SK-N-SH treated with all-trans-retinoic acid at 6 μM for 48 hours (cell line): Measurements from ENCODE around the gene RAG1.

ENCODE experiments used
- ATAC-seq: fragments of 200-7000 bp; cut with Tn5 transposase; 3 replicates; pipeline ENCODE4 v1.9.1; 2020; ENCODE audit warnings: mild to moderate bottlenecking, moderate library complexity
- ARNTL ChIP-seq: fragments of 450-650 bp; formaldehyde crosslinking; IDR thresholded peaks from 2 replicates; pipeline ENCODE4 v1.5.0; 2020; ENCODE audit warnings: low read depth, mild to moderate bottlenecking, moderate library complexity, borderline replicate concordance
- BACH2 ChIP-seq: fragments of 250-450 bp; sonication (Bioruptor Pico); IDR thresholded peaks from 2 replicates; pipeline ENCODE4 v1.9.0; 2021; ENCODE audit warnings: mild to moderate bottlenecking, borderline replicate concordance
- CSDC2 ChIP-seq: fragments of 250-450 bp; sonication (Bioruptor Pico); IDR thresholded peaks from 2 replicates; pipeline ENCODE4 v1.5.0; 2020; ENCODE audit warnings: mild to moderate bottlenecking, moderate library complexity
- ESRRG ChIP-seq: fragments of 250-450 bp; sonication (Bioruptor Pico); IDR thresholded peaks from 2 replicates; pipeline ENCODE4 v1.6.1; 2021; ENCODE audit warnings: mild to moderate bottlenecking
- GLIS3 ChIP-seq: fragments of 250-450 bp; sonication (Bioruptor Pico); IDR thresholded peaks from 2 replicates; pipeline ENCODE4 v1.5.0; 2020; ENCODE audit warnings: mild to moderate bottlenecking, moderate library complexity
- ISL1 ChIP-seq: fragments of 250-450 bp; sonication (Bioruptor Pico); IDR thresholded peaks from 2 replicates; pipeline ENCODE4 v2.1.2; 2022; ENCODE audit warnings: mild to moderate bottlenecking, moderate library complexity
- OSR1 ChIP-seq: fragments of 250-450 bp; sonication (Bioruptor Pico); IDR thresholded peaks from 2 replicates; pipeline ENCODE4 v1.8.0; 2022; ENCODE audit warnings: moderate library complexity, mild to moderate bottlenecking, inconsistent platforms
- POU6F1 ChIP-seq: fragments of 250-450 bp; sonication (Bioruptor Pico); IDR thresholded peaks from 2 replicates; pipeline ENCODE4 v1.8.0; 2021; ENCODE audit warnings: low read depth, mild to moderate bottlenecking, moderate library complexity, borderline replicate concordance
- PPARA ChIP-seq: fragments of 250-450 bp; sonication (Bioruptor Pico); IDR thresholded peaks from 2 replicates; pipeline ENCODE4 v1.5.0; 2020; ENCODE audit warnings: mild to moderate bottlenecking, borderline replicate concordance
- RARB ChIP-seq: fragments of 250-450 bp; sonication (Bioruptor Pico); IDR thresholded peaks from 2 replicates; pipeline ENCODE4 v1.8.0; 2021; ENCODE audit warnings: mild to moderate bottlenecking, moderate library complexity
- SNAI2 ChIP-seq: fragments of 250-450 bp; sonication (Bioruptor Pico); IDR thresholded peaks from 2 replicates; pipeline ENCODE4 v1.5.0; 2020; ENCODE audit warnings: mild to moderate bottlenecking, moderate library complexity
- TCF4 ChIP-seq: fragments of 250-450 bp; sonication (Bioruptor Pico); IDR thresholded peaks from 2 replicates; pipeline ENCODE4 v1.8.0; 2021; ENCODE audit warnings: mild to moderate bottlenecking, moderate library complexity, borderline replicate concordance
- TOX ChIP-seq: fragments of 250-450 bp; sonication (Bioruptor Pico); IDR thresholded peaks from 2 replicates; pipeline ENCODE4 v1.8.0; 2021; ENCODE audit warnings: mild to moderate bottlenecking, moderate library complexity, borderline replicate concordance
- ZC3H10 ChIP-seq: fragments of 250-450 bp; sonication (Bioruptor Pico); IDR thresholded peaks from 2 replicates; pipeline ENCODE4 v1.5.1; 2021; ENCODE audit warnings: mild to moderate bottlenecking, moderate library complexity
- ZFP3 ChIP-seq: fragments of 250-450 bp; sonication (Bioruptor Pico); IDR thresholded peaks from 2 replicates; pipeline ENCODE4 v1.5.0; 2020; ENCODE audit warnings: mild to moderate bottlenecking, moderate library complexity
- ZFP30 ChIP-seq: fragments of 450-650 bp; formaldehyde crosslinking; IDR thresholded peaks from 2 replicates; pipeline ENCODE4 v1.5.0; 2022; ENCODE audit warnings: mild to moderate bottlenecking, moderate library complexity
- ZNF565 ChIP-seq: fragments of 450-650 bp; formaldehyde crosslinking; conservative IDR thresholded peaks from 2 replicates; pipeline ENCODE4 v1.5.0; 2020; ENCODE audit warnings: low read depth, mild to moderate bottlenecking, moderate library complexity
- ZNF70 ChIP-seq: fragments of 450-650 bp; formaldehyde crosslinking; IDR thresholded peaks from 2 replicates; pipeline ENCODE4 v1.5.0; 2020; ENCODE audit warnings: mild to moderate bottlenecking, moderate library complexity
- ZNF8 ChIP-seq: fragments of 450-650 bp; formaldehyde crosslinking; IDR thresholded peaks from 2 replicates; pipeline ENCODE4 v1.5.0; 2020; ENCODE audit warnings: mild to moderate bottlenecking, moderate library complexity
- TF ChIP-seq, protein P1 (sequence below): fragments of 250-450 bp; sonication (Bioruptor Pico); IDR thresholded peaks from 2 replicates; pipeline ENCODE4 v1.8.0; 2020; ENCODE audit warnings: mild to moderate bottlenecking, moderate library complexity, borderline replicate concordance
- TF ChIP-seq, protein P2 (sequence below): fragments of 250-450 bp; sonication (Bioruptor Pico); IDR thresholded peaks from 2 replicates; pipeline ENCODE4 v1.5.1; 2021; ENCODE audit warnings: mild to moderate bottlenecking, moderate library complexity
- TF ChIP-seq, protein P3 (sequence below): fragments of 250-450 bp; sonication (Bioruptor Pico); IDR thresholded peaks from 2 replicates; pipeline ENCODE4 v1.5.0; 2020; ENCODE audit warnings: mild to moderate bottlenecking, moderate library complexity
- TF ChIP-seq, protein P4 (sequence below): fragments of 250-450 bp; sonication (Bioruptor Pico); IDR thresholded peaks from 2 replicates; pipeline ENCODE4 v1.5.1; 2020; ENCODE audit warnings: low read depth, mild to moderate bottlenecking, moderate library complexity

RAG1 gene

GRCh38 chr11:36567694-36568093 is at the start of gene RAG1:
Gene RAG1, plus strand, starts transcription at chr11:36568007. Its CDS starts 5,298 bp downstream, at chr11:36573305.
- no peak for ATAC-seq
- TF ChIP-seq ARNTL (no peak), SNAI2 (CRISPR knock-in tag) (no peak), PPARA (CRISPR knock-in tag) (no peak), ISL1 (no peak), ZFP3 (CRISPR knock-in tag) (no peak), GLIS3 (no peak), ZC3H10 (CRISPR knock-in tag) (no peak), CSDC2 (CRISPR knock-in tag) (no peak), POU6F1 (CRISPR knock-in tag) (no peak), RARB (CRISPR knock-in tag) (no peak), ZNF565 (CRISPR knock-in tag) (no peak), TOX (no peak)
- TF ChIP-seq, protein P1, sequence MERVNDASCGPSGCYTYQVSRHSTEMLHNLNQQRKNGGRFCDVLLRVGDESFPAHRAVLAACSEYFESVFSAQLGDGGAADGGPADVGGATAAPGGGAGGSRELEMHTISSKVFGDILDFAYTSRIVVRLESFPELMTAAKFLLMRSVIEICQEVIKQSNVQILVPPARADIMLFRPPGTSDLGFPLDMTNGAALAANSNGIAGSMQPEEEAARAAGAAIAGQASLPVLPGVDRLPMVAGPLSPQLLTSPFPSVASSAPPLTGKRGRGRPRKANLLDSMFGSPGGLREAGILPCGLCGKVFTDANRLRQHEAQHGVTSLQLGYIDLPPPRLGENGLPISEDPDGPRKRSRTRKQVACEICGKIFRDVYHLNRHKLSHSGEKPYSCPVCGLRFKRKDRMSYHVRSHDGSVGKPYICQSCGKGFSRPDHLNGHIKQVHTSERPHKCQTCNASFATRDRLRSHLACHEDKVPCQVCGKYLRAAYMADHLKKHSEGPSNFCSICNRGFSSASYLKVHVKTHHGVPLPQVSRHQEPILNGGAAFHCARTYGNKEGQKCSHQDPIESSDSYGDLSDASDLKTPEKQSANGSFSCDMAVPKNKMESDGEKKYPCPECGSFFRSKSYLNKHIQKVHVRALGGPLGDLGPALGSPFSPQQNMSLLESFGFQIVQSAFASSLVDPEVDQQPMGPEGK (CRISPR knock-in tag) = no peak

- ATAC-seq = no peak
- TF ChIP-seq ZC3H10 (CRISPR knock-in tag) = no peak
- TF ChIP-seq, protein P1 (CRISPR knock-in tag) = no peak
- TF ChIP-seq ZNF565 (CRISPR knock-in tag) = no peak
- no peak for TF ChIP-seq TCF4 (CRISPR knock-in tag)
- no peak for TF ChIP-seq ZNF8 (CRISPR knock-in tag)
- TF ChIP-seq ESRRG (CRISPR knock-in tag) = no peak
- TF ChIP-seq GLIS3 = no peak
- TF ChIP-seq BACH2 (CRISPR knock-in tag) = no peak
- TF ChIP-seq ZFP3 (CRISPR knock-in tag) = no peak
- TF ChIP-seq PPARA (CRISPR knock-in tag) = no peak
- TF ChIP-seq ISL1 = no peak
- no peak for TF ChIP-seq ZNF70 (CRISPR knock-in tag)
- TF ChIP-seq, all 23 proteins: peak for 0
These were observed 37.0 kb upstream of the RAG1 start for GRCh38 chr11:36530840-36531239.

DNA sequence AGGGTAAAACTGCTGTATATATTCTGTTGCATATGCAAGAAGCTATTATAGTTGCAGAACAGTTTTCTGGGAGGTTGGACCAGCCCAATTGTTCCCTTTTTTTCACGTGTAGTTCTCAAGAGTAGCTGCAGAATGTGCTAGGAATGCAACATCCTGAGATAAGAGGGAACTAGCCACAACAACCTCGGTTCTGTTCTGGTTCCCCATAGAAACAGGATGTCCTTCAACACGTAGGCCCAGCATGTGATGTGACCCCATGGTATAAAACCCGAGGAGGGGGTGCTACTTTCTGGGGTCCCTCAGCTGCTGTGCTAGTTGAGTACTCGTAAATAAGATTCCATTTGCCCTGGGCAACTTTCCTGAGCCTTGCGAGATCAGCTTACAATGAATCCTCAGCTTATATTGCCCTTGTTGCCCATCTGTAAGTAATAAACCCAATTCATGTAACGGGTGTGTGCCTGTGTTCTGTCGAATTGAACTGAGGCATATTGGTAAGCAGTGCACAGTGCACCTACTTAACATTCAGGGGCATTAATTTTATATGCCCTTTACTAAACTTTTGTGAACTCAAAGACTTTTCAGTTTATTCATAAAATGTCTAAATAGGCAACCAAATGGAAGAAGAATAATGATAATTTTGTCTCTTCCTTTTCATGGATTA is 34.7 kb upstream of the RAG1 start:
- ATAC-seq = peak; percentile 68; the same call in 2 of the 3 replicates
- TF ChIP-seq ZFP30 (CRISPR knock-in tag) (no peak), TCF4 (CRISPR knock-in tag) (peak; percentile 85)

DNA sequence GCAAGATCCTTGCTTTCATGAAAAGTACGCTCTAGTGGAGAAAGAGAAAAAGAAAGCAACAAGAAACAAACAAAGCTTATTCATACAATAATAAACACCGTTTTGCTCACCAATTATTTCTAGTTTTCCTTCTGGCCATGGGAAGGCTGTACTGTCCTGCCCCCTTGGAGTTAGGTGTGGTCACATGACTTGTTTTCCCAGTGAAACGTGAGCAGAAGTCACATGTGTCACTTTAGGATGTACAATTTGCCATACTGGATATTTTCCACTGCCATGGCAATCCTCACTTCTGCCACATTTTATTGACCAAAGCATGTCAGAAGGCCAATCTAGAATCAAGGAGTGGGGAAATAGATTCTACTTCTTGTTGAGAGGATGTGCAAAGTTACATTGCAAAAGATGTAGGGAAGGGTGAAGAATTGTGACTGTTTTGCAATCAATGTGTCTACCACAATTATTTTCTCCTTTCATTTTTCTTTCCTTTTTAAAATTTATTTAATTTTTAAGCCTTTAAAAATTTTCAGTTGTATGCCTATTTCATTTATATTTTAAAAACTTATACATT is 33.4 kb upstream of the RAG1 start:
- TF ChIP-seq POU6F1 (CRISPR knock-in tag) = no peak
- TF ChIP-seq TOX = no peak
- TF ChIP-seq ZC3H10 (CRISPR knock-in tag) = no peak
- TF ChIP-seq ISL1 = no peak
- TF ChIP-seq ZFP30 (CRISPR knock-in tag) = no peak
- TF ChIP-seq, protein P2, sequence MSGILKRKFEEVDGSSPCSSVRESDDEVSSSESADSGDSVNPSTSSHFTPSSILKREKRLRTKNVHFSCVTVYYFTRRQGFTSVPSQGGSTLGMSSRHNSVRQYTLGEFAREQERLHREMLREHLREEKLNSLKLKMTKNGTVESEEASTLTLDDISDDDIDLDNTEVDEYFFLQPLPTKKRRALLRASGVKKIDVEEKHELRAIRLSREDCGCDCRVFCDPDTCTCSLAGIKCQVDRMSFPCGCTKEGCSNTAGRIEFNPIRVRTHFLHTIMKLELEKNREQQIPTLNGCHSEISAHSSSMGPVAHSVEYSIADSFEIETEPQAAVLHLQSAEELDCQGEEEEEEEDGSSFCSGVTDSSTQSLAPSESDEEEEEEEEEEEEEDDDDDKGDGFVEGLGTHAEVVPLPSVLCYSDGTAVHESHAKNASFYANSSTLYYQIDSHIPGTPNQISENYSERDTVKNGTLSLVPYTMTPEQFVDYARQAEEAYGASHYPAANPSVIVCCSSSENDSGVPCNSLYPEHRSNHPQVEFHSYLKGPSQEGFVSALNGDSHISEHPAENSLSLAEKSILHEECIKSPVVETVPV (CRISPR knock-in tag) = no peak
- TF ChIP-seq SNAI2 (CRISPR knock-in tag) = no peak
- TF ChIP-seq, protein P3, sequence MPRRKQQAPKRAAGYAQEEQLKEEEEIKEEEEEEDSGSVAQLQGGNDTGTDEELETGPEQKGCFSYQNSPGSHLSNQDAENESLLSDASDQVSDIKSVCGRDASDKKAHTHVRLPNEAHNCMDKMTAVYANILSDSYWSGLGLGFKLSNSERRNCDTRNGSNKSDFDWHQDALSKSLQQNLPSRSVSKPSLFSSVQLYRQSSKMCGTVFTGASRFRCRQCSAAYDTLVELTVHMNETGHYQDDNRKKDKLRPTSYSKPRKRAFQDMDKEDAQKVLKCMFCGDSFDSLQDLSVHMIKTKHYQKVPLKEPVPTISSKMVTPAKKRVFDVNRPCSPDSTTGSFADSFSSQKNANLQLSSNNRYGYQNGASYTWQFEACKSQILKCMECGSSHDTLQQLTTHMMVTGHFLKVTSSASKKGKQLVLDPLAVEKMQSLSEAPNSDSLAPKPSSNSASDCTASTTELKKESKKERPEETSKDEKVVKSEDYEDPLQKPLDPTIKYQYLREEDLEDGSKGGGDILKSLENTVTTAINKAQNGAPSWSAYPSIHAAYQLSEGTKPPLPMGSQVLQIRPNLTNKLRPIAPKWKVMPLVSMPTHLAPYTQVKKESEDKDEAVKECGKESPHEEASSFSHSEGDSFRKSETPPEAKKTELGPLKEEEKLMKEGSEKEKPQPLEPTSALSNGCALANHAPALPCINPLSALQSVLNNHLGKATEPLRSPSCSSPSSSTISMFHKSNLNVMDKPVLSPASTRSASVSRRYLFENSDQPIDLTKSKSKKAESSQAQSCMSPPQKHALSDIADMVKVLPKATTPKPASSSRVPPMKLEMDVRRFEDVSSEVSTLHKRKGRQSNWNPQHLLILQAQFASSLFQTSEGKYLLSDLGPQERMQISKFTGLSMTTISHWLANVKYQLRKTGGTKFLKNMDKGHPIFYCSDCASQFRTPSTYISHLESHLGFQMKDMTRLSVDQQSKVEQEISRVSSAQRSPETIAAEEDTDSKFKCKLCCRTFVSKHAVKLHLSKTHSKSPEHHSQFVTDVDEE (CRISPR knock-in tag) = no peak
- TF ChIP-seq, protein P4, sequence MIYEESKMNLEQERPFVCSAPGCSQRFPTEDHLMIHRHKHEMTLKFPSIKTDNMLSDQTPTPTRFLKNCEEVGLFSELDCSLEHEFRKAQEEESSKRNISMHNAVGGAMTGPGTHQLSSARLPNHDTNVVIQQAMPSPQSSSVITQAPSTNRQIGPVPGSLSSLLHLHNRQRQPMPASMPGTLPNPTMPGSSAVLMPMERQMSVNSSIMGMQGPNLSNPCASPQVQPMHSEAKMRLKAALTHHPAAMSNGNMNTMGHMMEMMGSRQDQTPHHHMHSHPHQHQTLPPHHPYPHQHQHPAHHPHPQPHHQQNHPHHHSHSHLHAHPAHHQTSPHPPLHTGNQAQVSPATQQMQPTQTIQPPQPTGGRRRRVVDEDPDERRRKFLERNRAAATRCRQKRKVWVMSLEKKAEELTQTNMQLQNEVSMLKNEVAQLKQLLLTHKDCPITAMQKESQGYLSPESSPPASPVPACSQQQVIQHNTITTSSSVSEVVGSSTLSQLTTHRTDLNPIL = no peak
- TF ChIP-seq OSR1 = no peak
- no peak for ATAC-seq
